COR-L47 (cell line): ENCODE results near the gene BBIP1.

Source experiments
- DNase-seq: peaks from one replicate; lab custom pipeline; 2025; lab: John Stamatoyannopoulos, UW

The BBIP1 gene, protein sequence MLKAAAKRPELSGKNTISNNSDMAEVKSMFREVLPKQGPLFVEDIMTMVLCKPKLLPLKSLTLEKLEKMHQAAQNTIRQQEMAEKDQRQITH

DNA sequence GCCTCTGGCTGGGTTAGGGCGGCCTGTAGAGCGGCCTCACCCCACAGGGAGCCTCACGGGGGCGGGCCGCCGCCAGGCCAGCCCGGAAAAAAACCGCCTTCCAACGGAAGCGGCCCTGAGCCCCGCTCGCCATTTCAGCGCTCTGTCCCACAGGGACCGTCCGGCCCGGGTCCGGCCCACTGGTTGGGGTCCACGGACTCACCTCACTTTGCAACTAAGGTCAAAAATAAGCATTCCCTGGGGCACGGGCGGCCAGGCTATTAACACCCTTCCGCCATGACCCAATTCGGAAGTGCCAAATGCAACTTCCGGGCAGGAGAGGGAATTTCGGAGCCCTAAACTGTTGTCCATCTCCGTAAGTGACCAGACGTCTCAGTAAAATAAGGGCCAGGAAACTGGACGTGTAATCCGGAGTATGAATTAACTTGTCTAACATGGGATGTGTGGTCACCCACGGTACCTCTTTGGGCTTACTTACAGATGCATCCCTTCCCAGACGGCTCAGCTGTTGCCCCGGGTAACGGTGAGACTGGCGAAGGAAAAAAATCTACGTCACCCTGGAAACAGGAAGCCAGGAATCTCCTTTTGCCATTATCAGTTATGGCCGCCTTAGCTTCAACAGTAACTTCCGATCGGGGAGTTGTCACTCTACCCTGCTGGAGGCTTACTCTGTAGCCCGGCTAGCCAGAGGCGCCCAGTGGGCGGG, at the start of gene BBIP1:
TSS of gene BBIP1 (minus strand) at position 538 of the 706 bp plus-strand sequence. CDS start 1,023 bp downstream, outside the sequence.
- DNase-seq: no peak

DNA sequence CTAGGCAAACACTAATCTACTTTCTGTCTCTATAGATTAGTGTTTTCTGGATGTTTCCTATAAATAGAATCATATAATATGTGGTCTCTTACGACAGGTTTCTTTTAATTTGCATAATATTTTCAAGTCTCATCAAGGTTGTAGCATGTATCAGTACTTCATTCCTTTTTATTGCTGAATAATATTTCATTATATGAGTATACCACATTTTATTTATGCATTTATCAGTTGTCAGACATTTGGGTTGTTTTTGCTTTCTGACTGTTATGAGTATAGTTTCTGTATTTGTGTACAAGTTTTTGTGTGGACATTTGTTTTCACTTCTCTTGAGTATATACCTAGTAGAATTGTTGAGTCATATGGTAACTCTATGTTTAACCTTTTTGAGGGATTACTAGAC, 48.7 kb upstream of the BBIP1 start:
- DNase-seq: no peak

DNA sequence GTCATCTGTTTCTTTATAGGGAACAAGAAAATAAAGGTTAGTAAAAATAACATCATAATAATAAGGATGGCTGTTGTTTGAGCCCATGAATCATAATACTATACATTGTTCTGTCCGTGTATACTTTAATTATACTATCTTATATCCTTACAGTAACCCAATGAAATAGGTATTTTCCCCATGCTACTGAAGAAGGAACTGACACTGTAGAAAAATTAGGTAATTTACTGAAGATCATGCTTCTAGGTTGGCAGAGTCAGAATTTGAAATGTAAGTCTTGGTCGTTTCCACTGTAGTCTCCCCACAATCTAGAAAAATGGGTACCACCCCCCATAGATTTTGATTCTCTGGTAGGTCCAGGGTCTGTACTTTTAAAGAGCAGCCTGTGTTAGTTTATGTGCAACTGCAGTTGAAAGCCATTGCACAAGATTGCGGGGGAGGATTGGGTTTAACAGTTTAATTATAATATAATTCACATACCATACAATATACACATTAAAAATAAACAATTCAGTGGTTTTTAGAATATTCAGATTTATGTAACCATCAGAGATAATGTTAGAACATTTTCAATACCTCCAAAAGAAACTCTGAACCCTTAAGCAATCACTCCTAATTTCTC, 48.1 kb upstream of the BBIP1 start:
- DNase-seq: no peak

DNA sequence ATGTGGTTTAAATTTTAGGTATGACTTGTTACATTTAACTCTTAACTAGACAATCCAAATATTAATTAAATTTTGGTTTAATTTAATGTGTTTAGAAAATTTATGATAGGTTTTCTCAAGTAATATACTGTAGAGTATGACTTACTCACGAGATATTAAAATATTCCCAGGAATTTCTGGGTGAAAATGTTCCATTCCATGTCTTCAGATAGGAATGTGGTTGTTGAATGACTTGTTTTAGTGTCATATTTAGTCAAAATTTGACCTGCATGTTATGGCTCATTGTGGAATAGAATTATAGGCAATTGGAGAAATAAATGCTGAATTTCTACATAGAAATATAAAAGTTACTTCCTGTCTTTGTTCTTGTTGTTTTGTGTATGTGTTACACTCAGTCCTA, 47.2 kb upstream of the BBIP1 start:
- no peak for DNase-seq

DNA sequence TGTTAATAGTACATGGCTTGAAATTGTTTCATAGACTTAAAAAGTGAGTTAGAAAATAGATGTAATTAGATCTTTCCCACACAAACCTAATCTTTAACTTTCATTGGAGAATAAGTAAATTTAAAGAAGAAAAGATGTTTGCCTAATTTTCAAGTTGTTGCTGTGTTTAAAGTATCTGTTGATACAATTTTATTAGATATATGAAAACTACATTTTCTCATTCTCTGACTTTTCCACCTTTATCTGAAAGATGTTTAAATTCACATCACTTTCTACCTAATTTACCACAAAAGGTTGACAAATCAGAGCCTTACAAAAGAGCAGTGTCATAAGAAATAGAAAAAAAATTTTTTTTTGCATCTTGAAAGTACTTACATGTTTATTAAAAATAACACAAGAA, 46.2 kb upstream of the BBIP1 start:
- no peak for DNase-seq

DNA sequence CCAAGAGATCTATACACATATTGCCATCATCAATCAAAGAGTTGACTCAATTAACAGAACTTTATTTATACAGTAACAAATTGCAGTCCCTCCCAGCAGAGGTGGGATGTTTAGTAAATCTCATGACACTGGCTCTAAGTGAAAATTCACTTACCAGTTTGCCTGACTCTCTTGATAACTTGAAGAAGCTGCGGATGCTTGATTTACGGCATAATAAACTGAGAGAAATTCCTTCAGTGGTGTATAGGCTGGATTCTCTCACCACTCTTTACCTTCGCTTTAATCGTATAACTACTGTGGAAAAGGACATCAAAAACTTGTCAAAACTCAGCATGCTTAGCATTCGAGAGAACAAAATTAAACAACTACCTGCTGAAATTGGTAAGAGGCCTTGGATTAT, 45.7 kb upstream of the BBIP1 start:
- DNase-seq: no peak

DNA sequence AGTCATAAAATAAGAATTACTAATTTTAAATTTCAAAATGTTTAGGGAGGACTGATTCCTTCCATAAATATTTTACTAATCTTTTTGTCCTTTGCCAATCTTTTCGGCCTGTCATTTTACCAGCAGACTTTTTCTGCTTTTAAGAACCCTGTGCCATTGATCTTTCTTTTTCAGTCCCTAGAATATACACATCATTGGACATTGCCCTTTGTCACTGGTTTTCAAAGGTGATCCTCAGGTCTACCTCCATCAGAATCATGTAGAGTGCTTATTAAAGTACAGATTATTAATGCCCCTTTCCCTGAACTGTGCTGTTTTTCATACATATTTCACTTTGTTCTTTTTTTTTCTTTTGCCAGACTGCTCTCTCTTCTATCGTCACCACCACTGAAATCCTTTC, 44.2 kb upstream of the BBIP1 start:
- DNase-seq: no peak

DNA sequence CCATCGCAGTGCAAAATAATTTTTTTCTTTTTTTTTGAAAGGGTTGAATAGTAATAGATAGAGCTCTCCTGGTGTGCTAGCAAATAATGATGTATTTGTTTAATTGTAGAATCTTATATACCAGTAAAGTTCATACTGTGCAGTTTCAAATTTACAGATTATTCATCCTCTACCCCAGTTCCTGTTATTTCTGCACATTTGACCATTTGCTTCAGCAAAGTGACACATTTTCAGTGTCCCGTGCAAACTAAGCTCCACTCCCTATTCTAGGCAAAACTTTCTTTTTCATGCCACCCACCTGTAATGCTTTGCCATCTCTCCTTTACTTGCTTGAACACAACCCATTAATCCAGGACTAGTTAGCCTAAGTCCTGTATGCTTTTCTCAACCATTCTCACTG, 43.5 kb upstream of the BBIP1 start:
- no peak for DNase-seq

DNA sequence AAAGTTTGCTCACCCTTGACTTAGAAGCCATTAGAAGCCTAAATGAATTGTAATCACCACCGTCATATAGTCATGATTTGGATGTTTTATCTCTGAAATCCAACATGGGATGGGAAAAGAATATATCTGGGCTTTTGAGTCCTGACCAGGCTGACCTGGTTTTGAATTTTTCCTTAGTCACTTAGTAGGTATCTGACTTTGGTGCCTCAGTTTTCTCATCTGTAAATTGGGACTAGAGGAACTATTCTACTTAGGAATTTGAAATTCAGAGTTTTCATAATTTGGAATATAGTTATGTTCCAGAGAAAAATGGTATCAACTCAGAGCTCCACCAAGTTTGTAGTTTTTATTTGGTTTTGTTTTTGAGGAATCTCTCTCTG, 41.3 kb upstream of the BBIP1 start:
- DNase-seq: no peak

DNA sequence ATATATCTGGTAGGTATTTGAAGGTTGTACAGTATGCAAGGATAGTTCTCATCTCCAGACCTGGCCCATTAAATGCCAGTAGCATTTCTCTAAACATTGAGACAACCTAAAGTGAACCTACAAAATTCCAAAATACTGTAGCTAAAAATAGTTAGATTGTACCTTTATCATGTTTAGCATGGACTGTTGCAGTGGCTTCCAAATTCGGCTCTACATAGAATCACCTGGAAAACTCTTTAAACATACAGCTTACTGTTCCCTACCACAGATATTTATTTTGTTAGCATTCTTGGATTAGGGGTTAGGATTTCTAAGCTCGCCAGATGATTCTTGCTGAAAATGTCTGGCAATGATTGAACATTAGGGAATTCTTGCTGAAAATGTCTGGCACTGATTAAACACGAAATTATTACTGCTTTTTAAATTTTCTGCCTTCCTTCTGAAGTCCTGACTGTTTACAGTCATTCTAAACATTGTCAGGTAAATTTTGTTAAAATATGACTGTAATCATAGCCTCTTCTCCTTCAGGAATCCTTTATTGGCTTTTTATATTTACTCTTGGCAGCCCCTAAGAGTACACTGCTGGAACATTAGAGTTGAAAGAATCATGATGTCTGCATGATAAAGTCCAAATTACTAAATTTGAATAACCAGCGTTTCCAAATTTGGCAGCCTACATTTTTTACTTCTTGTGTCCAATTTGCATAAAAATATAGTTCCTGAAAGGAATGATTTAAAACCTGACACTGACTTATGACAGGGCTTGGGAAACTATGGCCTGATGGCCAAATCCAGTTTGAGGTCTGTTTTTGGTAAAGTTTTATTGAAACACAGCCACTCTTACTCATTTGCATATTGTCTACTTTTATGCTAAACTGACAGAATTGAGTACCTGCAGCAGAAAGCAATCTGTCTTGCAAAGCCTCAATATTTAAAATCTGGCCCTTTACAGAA, 40.7 kb upstream of the BBIP1 start:
- DNase-seq: no peak

DNA sequence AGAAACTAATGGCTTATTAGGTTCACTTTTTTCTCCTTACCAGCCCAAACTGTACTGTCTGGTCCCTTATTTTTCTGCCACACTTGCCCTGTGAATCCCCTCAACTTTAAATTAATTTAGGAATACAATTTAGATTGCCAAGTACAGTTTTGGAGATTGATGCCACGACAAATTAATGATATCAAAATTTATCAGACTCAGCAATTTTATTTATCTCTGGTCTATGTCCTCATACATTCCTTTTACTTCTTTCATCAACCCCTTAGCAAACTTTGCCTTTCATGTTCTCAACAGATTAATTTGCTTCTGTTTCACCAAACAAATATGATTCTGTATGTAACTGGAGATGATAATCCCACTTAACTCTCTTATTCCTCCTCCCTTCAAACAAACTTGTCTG, 38.6 kb upstream of the BBIP1 start:
- DNase-seq: no peak

DNA sequence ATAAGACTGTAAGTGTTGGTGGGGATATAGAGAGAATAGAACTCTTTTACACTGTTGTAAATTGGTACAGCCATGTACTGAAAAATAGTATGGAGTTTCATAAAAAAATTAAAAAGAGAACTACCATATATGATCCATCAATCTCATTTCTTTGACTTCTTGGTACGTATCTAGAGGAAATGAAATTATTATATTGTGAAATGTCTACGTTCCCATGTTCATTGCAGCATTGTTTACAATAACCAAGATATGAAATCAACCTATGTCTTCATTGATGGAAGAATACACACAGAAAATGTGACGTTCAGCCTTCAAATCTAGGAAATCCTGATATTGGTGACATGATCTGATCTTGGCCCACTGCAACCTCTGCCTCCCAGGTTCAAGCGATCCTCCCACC, 32.4 kb upstream of the BBIP1 start:
- DNase-seq: no peak

DNA sequence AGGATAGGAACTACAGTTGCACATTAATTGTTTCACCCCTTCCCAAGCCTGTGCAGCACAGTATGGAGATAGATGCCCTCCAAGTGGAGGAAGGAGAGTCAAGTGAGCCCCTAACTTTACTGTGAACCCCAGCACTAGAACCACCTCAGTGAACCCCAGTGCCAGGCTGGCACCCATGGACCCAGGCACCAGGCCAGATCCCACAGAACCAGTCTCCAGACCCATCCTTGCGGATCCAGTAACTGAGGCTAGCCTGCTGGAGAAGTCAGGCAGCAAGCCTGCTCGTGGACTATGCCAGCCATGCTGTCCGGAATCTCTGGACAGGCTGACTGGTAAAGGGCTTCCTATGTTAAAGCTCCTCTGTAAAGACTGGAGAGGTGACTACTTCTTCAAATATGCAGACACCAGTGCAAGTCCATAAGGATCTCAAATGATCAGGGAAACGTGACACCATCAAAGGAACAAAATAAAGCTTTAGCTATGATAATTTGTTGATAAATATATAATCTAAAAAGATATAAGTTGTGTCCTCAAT, 28.1 kb upstream of the BBIP1 start:
- DNase-seq: no peak

DNA sequence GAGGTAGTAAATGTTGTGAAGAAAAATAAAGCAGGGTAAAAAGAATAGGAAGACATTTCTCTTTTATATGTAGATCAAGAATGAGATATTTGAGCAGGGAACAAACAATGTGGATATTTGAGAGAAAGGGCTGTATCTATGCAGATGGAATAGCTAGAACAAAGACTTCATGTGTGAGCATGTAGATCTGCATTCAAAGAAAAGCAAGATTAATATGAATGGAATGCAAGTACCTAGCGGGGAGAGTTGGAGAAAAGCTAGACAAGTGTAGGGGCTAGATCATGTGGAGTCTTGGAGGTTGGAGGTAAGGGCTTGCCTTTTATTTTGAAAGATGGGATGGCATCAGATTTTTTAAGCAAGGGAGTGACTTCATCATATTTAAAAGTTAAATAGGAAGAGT, 27.5 kb upstream of the BBIP1 start:
- no peak for DNase-seq

DNA sequence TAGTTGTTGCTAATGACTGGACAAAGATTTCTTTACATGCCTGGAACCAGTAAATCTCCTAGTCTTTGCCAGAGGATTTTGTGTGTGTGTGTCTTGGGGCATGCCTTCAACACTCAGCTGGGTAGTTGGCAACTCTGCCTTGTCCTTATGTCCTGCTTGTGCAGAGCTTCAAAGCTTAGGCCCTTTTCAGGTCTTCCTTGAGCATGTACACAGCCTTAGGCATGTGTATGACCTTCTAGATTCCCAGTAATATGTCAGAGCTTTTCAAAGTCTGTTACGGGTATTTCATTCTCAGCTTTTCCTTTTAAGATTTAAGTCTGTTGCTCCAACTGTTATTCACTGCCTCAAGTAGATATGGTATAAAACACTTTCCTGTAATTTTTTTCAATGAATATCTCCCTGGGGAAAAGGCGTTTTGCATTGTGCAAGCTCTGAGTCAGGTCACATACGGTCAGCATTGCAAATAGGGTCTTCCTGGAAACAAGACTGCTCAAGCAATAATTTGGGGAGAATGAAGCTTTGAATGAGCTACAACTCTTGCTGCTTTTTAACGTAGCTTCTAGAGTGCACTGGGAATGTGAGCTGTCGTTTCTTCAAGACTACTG, 25.9 kb upstream of the BBIP1 start:
- no peak for DNase-seq

DNA sequence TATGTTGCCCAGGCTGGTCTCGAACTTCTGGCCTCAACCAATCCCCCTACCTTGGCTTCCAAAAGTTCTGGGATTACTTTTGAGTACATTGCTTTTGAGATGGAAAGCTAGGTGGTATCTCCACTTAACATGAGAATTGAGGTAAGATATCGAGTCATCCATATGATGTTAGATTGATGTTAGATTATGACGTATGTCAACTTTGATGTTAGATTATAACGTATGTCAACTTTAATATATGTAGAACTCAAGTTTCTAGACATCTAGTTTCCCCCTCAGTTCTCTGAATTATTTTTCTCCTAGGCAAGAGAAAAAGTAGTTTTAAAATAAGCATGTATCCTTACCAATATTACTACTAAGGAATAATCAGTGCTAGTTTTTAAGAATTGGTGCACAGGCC, 20.4 kb upstream of the BBIP1 start:
- DNase-seq: no peak

DNA sequence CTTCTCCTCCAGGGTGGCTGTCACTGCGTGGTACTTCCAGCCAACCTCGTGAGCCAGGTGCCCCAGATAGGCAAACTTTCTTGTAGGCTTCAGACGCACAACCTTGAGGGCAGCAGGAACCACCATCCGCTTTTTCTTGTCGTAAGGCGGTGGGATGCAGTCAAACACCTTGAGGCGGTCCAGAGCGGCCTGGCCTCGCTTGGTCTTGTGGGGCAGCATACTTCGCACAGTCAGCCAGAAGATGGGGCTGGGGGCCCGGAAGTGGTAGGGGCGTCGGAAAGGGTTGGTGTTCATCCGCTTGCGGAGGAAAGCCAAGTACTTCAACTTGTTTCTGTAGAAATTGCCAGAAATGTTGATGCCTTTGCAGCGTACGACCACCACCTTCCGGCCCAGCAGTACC, 17.8 kb upstream of the BBIP1 start:
- DNase-seq: no peak

DNA sequence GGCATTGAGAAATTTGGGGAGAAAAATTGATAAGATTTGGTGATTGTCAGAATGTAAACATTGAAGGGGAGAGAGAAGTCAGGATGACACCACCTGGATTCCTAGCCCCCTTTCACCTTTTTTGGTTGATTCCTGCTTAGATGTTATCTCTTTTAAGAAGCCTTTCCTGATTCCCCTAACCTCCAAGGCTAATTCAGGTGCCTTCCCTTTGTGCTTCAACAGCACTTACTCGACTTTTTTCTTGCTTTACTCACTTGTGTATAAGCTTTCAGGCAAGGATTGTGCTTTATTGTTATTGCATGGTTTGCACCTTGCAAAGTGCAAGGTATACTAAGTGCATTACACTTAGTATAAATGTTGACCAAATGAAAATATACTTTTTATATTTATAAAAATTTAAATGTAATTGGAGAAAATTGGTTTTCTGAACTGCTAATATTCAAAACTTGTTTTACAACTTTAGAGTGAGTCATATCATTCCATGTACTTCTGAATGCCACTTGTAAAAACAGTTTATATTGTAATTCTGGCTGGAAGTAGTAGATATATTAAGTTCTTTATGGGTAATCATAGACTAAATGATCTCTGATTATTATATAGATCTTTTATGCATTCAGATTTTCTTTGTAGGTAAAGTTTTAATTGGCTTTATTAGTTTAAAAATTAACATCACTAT, 13.7 kb upstream of the BBIP1 start:
- DNase-seq: no peak

DNA sequence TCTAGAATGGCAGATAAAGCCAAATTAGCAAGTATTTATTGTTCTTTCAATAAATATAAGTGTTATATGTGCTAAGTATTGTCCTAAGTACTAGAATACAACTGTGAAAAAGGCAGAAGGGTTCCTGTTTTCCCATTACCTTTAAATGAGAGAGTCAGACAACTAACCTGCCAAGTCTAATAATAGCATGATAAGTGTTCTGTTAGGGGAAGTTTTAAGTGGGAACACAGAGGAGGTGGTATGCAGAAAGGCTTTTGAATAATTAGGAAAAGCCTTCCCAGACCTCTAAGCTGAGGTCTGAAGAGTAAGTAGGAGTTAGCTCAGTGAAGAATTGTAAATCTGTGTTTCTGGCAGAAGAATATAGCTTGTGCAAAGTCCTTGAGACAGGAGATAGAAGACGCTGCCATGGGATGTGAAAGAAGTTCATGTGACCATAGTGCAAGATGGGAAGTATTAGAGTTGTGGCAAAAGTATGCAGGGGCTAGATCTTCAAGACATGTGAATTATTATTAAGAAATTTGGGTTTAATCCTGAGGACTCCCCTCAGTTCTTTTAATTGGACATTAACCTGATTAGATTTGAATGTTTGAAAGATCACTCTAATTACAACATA, 12.9 kb upstream of the BBIP1 start:
- DNase-seq: no peak

DNA sequence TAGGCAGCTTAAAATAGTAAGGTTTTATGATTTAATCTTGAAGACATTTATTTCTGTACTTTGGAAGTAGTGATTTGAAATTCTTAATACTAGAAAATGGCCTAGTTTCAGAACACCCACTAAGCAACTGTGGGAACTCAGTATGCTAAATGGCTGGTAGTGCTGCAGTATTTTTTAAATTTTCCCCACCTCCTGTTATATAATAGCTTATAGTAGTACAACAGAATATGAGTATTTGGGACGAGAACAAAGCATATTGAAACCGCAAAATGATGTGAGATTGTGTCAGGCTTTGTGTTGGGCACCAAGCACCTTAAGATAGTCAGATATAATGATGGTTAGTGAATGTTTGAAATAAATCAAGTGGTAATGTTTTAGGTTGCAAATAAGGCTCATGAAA, 8.5 kb upstream of the BBIP1 start:
- DNase-seq: no peak

DNA sequence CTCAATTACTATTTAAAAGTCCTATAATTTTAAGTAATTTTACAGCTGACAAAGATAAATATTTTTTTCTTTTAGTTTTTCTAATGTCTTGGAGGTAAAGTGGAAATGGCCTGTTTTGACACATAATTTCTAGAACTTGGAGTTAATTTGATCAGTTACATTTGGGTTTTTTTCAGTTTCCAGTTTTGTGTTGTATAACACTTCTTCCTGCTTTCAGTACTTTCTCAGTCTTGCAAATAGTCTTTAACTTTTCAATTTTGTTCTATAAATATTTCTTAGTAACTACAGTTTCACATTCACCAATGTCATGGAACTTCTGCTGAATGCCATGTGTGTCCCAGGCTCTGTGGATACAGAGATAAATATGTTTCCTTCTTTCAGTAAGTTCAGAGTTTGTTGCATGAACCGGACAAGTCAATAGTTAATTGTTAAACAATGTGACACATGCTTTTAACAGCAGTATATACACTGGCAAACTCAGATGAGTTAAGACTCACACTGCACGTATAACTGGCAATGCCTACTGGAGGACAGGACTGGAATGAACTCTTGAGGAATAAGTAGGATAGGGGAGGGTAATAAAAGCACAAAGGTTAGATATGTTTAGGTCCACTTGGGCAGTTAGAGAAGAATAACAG, 5.0 kb upstream of the BBIP1 start:
- DNase-seq: no peak
